NT2/D1 (cell line): Measurements from ENCODE around the gene LSM3.

Experiments used
- DNase-seq: peaks from one replicate; pipeline ENCODE4 v3.0.0-alpha.2; 2011; ENCODE audit warnings: low read depth, low spot score
- H3K27me3 ChIP-seq: 2 replicates; pipeline ENCODE4 v1.6.0; 2011; ENCODE audit warnings: mild to moderate bottlenecking; ENCODE audit not compliant: insufficient read length, insufficient read depth
- H3K36me3 ChIP-seq: 2 replicates; pipeline ENCODE4 v1.6.1; 2011; ENCODE audit warnings: mild to moderate bottlenecking, low read length, mixed read lengths; ENCODE audit not compliant: insufficient read depth, insufficient read length
- H3K4me1 ChIP-seq: 2 replicates; pipeline ENCODE4 v1.5.1; 2011; ENCODE audit not compliant: insufficient read depth, insufficient read length
- H3K4me3 ChIP-seq: 2 replicates; pipeline ENCODE4 v1.5.1; 2011; ENCODE audit warnings: low read depth; ENCODE audit not compliant: insufficient read length
- H3K9ac ChIP-seq: 2 replicates; pipeline ENCODE4 v1.6.0; 2011; ENCODE audit warnings: low read depth; ENCODE audit not compliant: insufficient read length
- H3K9me3 ChIP-seq: 2 replicates; pipeline ENCODE4 v1.5.1; 2011; ENCODE audit warnings: mild to moderate bottlenecking, low read length; ENCODE audit not compliant: insufficient read depth
- SUZ12 ChIP-seq: IDR thresholded peaks from 2 replicates; pipeline ENCODE4 v1.6.1; 2011; ENCODE audit not compliant: insufficient read length, insufficient read depth; ENCODE audit errors: extremely low read depth
- YY1 ChIP-seq: IDR thresholded peaks from 2 replicates; pipeline ENCODE4 v1.6.1; 2011; ENCODE audit not compliant: insufficient read length, insufficient read depth
- ZNF274 ChIP-seq: IDR thresholded peaks from 2 replicates; pipeline ENCODE4 v1.6.1; 2011; ENCODE audit warnings: mild to moderate bottlenecking, low read depth, low read length

Gene LSM3

GRCh38 chr3:14143271-14144225, 35.1 kb upstream of the LSM3 start:
- Histone ChIP-seq H3K9me3 (no peaks in the 10 kb centered on the region), H3K27me3 (no peaks in the 10 kb centered on the region), H3K4me3 (no peak overlapping the region), H3K4me1 (peaks cover 22% of the 10 kb centered on the region), H3K36me3 (peaks cover 78% of the 10 kb centered on the region), H3K9ac (no peak overlapping the region)
- peak; percentile 62 for DNase-seq
- TF ChIP-seq ZNF274 (no peak), SUZ12 (no peak), YY1 (no peak)

DNA sequence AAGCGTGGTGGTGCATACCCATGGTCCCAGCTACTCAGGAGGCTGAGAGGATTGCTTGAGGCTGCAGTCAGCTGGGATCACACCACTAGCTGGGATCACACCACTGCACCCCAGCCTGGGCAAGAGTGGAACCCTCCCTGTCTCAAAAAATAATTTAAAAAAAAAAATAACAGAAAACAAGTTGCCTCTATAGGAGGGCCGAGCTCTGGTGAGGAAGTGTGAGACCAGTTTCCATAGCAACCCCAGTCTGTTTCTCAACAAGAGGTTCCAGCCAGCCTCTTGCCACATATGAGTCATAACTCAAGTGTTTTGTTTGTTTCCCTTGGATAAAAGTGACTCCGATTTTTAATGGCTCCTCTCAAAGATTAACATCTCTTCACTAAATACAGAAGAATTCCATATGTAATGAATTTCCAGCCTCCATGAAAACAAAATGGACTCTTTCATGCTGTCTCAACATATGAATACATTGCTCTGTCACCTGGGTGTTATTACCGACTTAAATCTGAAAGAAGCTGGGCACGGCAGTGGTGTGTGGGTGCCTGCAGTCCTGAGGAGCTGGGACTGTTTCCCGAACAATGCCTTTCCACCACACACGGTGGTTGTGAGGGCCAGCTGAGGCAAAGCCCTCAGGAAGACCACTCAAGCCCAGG, 34.1 kb upstream of the LSM3 start:
- H3K4me3 ChIP-seq, result no peak overlapping the region

DNA sequence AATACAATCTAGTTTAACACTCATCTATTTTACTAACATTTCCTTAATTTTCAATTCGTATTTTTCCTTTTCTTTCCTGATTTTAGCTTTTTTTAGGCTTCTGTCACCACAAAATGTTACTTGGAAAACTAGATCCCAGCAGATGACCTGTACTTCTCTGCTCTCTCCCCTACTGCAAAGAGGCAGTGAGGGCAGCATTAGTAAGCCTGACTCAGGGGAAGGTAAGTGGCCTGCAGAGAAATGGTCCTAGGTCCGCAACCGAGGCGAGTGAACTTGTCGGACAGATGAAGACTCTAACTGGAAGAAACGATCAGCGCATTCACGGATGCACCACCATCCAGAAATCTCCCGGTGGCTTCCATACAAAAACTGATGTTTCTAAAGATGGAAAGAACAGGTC, 33.4 kb upstream of the LSM3 start:
- TF ChIP-seq SUZ12, result no peak
- TF ChIP-seq YY1, result no peak
- no peak for TF ChIP-seq ZNF274
- DNase-seq, result no peak
- Histone ChIP-seq H3K36me3 (peaks cover 70% of the 10 kb centered on the region), H3K9ac (no peak overlapping the region), H3K27me3 (no peaks in the 10 kb centered on the region), H3K9me3 (no peaks in the 10 kb centered on the region), H3K4me3 (no peak overlapping the region), H3K4me1 (peaks cover 25% of the 10 kb centered on the region)

More for the DNA sequence above, 34.1 kb upstream of the LSM3 start:
- DNase-seq, result peak; percentile 89
- peaks cover 25% of the 10 kb centered on the region for H3K4me1 ChIP-seq
- peaks cover 71% of the 10 kb centered on the region for H3K36me3 ChIP-seq
- no peak overlapping the region for H3K9ac ChIP-seq
- H3K27me3 ChIP-seq, result no peaks in the 10 kb centered on the region
- H3K9me3 ChIP-seq, result no peaks in the 10 kb centered on the region
- TF ChIP-seq SUZ12, result no peak
- no peak for TF ChIP-seq ZNF274
- TF ChIP-seq YY1, result no peak

DNA sequence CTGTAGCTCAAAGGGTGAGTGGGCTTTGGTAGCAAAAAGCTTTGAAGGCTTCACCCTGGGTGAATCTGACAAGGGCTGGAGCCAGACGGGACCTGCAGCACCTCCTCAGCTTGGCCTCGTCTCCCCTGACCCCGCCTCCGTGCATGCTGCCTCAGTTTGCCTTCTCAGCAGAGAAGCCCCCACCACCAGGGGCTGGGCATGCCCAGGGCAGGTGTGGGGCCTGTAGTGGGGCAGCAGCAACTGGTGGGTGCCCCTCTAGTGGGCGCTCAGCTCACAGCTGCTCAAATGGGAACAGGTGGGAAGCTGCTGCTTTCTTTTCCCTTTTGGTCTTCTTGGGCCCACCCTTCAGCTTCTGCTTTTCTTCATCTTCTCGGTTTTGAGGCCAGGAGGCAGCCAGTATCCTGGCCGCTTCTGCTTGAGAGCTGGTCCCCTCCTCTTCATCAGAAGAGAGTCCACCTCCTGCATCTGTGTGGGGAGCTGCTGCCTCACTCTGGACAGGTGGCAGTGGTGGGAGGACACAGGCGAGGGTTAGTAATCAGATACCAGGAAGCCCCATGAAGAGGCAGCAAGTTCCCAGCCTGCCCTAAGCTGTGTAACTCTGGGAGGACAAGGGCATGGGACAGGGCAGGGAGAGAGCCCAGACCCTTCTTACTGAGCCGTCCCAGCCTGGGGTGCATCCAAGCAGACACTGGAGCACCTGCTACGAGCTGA, 32.8 kb upstream of the LSM3 start:
- H3K36me3 ChIP-seq, result peaks cover 70% of the 10 kb centered on the region
- no peak for DNase-seq

GRCh38 chr3:14146381-14147065, 32.1 kb upstream of the LSM3 start:
- no peak for DNase-seq
- no peak for TF ChIP-seq YY1
- no peak for TF ChIP-seq SUZ12
- no peak for TF ChIP-seq ZNF274
- H3K9me3 ChIP-seq, result no peaks in the 10 kb centered on the region
- H3K4me1 ChIP-seq, result peaks cover 25% of the 10 kb centered on the region
- H3K36me3 ChIP-seq, result peaks cover 68% of the 10 kb centered on the region
- H3K4me3 ChIP-seq, result no peak overlapping the region
- H3K27me3 ChIP-seq, result no peaks in the 10 kb centered on the region
- H3K9ac ChIP-seq, result no peak overlapping the region

More for the DNA sequence above, 32.8 kb upstream of the LSM3 start:
- H3K27me3 ChIP-seq, result no peaks in the 10 kb centered on the region
- no peak overlapping the region for H3K9ac ChIP-seq
- no peaks in the 10 kb centered on the region for H3K9me3 ChIP-seq
- H3K4me1 ChIP-seq, result peaks cover 25% of the 10 kb centered on the region
- no peak overlapping the region for H3K4me3 ChIP-seq
- TF ChIP-seq YY1 (no peak), ZNF274 (no peak), SUZ12 (no peak)

- no peaks in the 10 kb centered on the region for H3K27me3 ChIP-seq
- no peaks in the 10 kb centered on the region for H3K9me3 ChIP-seq
- no peak overlapping the region for H3K9ac ChIP-seq
- no peak for DNase-seq
- peaks cover 25% of the 10 kb centered on the region for H3K4me1 ChIP-seq
- TF ChIP-seq ZNF274 (no peak), YY1 (no peak), SUZ12 (no peak)
- H3K36me3 ChIP-seq, result peaks cover 68% of the 10 kb centered on the region
- H3K4me3 ChIP-seq, result no peak overlapping the region
These were observed 31.6 kb upstream of the LSM3 start for GRCh38 chr3:14147066-14147435.

- no peaks in the 10 kb centered on the region for H3K27me3 ChIP-seq
- peak; percentile 57 for DNase-seq
- peak overlapping the region; percentile 13 for H3K9ac ChIP-seq
- peaks cover 71% of the 10 kb centered on the region for H3K36me3 ChIP-seq
- H3K9me3 ChIP-seq, result no peaks in the 10 kb centered on the region
- no peak overlapping the region for H3K4me3 ChIP-seq
- peaks cover 25% of the 10 kb centered on the region for H3K4me1 ChIP-seq
- TF ChIP-seq YY1 (no peak), SUZ12 (no peak), ZNF274 (no peak)
These were observed 31.0 kb upstream of the LSM3 start for GRCh38 chr3:14147617-14148016.
